Activated T-cell treated with anti-CD3 and anti-CD28 coated beads, Interleukin-2, amount 50 U/mL, for 4 hours (primary cell): ENCODE data around the gene DMD. TPM values are rescaled to one million over a fixed set of nuclear protein-coding genes. Genes with fewer than 3 reads are reported as not detected.

Experiments
- ATAC-seq, 2 donors: fragments of 200-7000 bp; cut with Tn5 transposase; one replicate each; pipeline ENCODE4 v1.10.0; 2021
- DNase-seq: peaks from one replicate; pipeline ENCODE4 v3.0.0-alpha.2; 2020
- H3K27me3 Mint-ChIP-seq: one replicate; pipeline ENCODE4 v1.8.0; 2021; ENCODE audit warnings: low read depth, mixed read lengths
- H3K36me3 Mint-ChIP-seq: one replicate; pipeline ENCODE4 v1.8.0; 2022; ENCODE audit warnings: mixed read lengths; ENCODE audit not compliant: insufficient read depth
- H3K4me1 Mint-ChIP-seq: one replicate; pipeline ENCODE4 v1.8.0; 2021; ENCODE audit warnings: low read depth, mixed read lengths
- H3K4me3 Mint-ChIP-seq: one replicate; pipeline ENCODE4 v1.8.0; 2021; ENCODE audit warnings: mild to moderate bottlenecking, moderate library complexity, mixed read lengths
- H3K9me3 Mint-ChIP-seq: one replicate; pipeline ENCODE4 v1.8.0; 2021; ENCODE audit warnings: mixed read lengths
- total RNA-seq, 3 donors: library from RNA; stranded (reverse); gene quantifications; one replicate each; pipeline ENCODE4 v1.2.1, GENCODE V29; 2021

DMD gene
- total RNA-seq, 3 donors from 2014 or later: 0.29 to 1.4 (median 0.40) TPM

GRCh38 chrX:31820430-31821210 lies 1390.7 kb downstream of the DMD start:
- no peaks in the 10 kb centered on the region for H3K36me3 Mint-ChIP-seq
- ATAC-seq (no peak), DNase-seq (no peak)
- H3K27me3 Mint-ChIP-seq: no peaks in the 10 kb centered on the region
- no peaks in the 10 kb centered on the region for H3K4me1 Mint-ChIP-seq
- H3K4me3 Mint-ChIP-seq: no peak overlapping the region
- no peaks in the 10 kb centered on the region for H3K9me3 Mint-ChIP-seq

GRCh38 chrX:31819455-31819854 lies 1391.9 kb downstream of the DMD start:
- Mint-ChIP-seq H3K27me3 (no peaks in the 10 kb centered on the region), H3K4me3 (no peak overlapping the region), H3K36me3 (no peaks in the 10 kb centered on the region), H3K4me1 (no peaks in the 10 kb centered on the region), H3K9me3 (no peaks in the 10 kb centered on the region)
- ATAC-seq: no peak
- DNase-seq: no peak

GRCh38 chrX:31811106-31811505 lies 1400.2 kb downstream of the DMD start:
- Mint-ChIP-seq H3K36me3 (no peaks in the 10 kb centered on the region), H3K4me1 (no peaks in the 10 kb centered on the region), H3K9me3 (peaks cover 3% of the 10 kb centered on the region), H3K27me3 (no peaks in the 10 kb centered on the region), H3K4me3 (no peak overlapping the region)
- no peak for ATAC-seq
- no peak for DNase-seq

- H3K4me1 Mint-ChIP-seq: no peaks in the 10 kb centered on the region
- DNase-seq (no peak), ATAC-seq (no peak)
- H3K9me3 Mint-ChIP-seq: peaks cover 3% of the 10 kb centered on the region
- H3K36me3 Mint-ChIP-seq: no peaks in the 10 kb centered on the region
- no peaks in the 10 kb centered on the region for H3K27me3 Mint-ChIP-seq
- H3K4me3 Mint-ChIP-seq: no peak overlapping the region
These were observed 1403.0 kb downstream of the DMD start for GRCh38 chrX:31808357-31808756.

GRCh38 chrX:31807165-31807564 lies 1404.2 kb downstream of the DMD start:
- no peaks in the 10 kb centered on the region for H3K4me1 Mint-ChIP-seq
- H3K9me3 Mint-ChIP-seq: no peaks in the 10 kb centered on the region
- H3K4me3 Mint-ChIP-seq: no peak overlapping the region
- H3K36me3 Mint-ChIP-seq: no peaks in the 10 kb centered on the region
- no peak for ATAC-seq
- H3K27me3 Mint-ChIP-seq: no peaks in the 10 kb centered on the region
- no peak for DNase-seq

- H3K9me3 Mint-ChIP-seq: no peaks in the 10 kb centered on the region
- no peaks in the 10 kb centered on the region for H3K36me3 Mint-ChIP-seq
- DNase-seq (no peak), ATAC-seq (no peak)
- no peaks in the 10 kb centered on the region for H3K4me1 Mint-ChIP-seq
- no peak overlapping the region for H3K4me3 Mint-ChIP-seq
- no peaks in the 10 kb centered on the region for H3K27me3 Mint-ChIP-seq
These were observed 1405.6 kb downstream of the DMD start for GRCh38 chrX:31805781-31806180.

- H3K4me3 Mint-ChIP-seq: no peak overlapping the region
- ATAC-seq: no peak
These were observed 1411.1 kb downstream of the DMD start for GRCh38 chrX:31800219-31800618.

GRCh38 chrX:31796624-31797023 lies 1414.7 kb downstream of the DMD start:
- no peak for DNase-seq
- H3K27me3 Mint-ChIP-seq: no peaks in the 10 kb centered on the region
- H3K9me3 Mint-ChIP-seq: no peaks in the 10 kb centered on the region
- H3K36me3 Mint-ChIP-seq: no peaks in the 10 kb centered on the region
- H3K4me1 Mint-ChIP-seq: no peaks in the 10 kb centered on the region
- H3K4me3 Mint-ChIP-seq: no peak overlapping the region
- no peak for ATAC-seq

More at GRCh38 chrX:31800219-31800618, 1411.1 kb downstream of the DMD start:
- DNase-seq: no peak
- no peaks in the 10 kb centered on the region for H3K36me3 Mint-ChIP-seq
- H3K9me3 Mint-ChIP-seq: no peaks in the 10 kb centered on the region
- H3K27me3 Mint-ChIP-seq: no peaks in the 10 kb centered on the region
- no peaks in the 10 kb centered on the region for H3K4me1 Mint-ChIP-seq

- H3K4me1 Mint-ChIP-seq: no peaks in the 10 kb centered on the region
These were observed 1463.9 kb downstream of the DMD start for GRCh38 chrX:31747411-31747810.

GRCh38 chrX:31743004-31743403 lies 1468.3 kb downstream of the DMD start:
- no peak overlapping the region for H3K4me3 Mint-ChIP-seq
- DNase-seq (no peak), ATAC-seq (no peak)
- peaks cover 10% of the 10 kb centered on the region for H3K9me3 Mint-ChIP-seq
- H3K4me1 Mint-ChIP-seq: no peaks in the 10 kb centered on the region
- no peaks in the 10 kb centered on the region for H3K36me3 Mint-ChIP-seq
- H3K27me3 Mint-ChIP-seq: no peaks in the 10 kb centered on the region

More at GRCh38 chrX:31747411-31747810, 1463.9 kb downstream of the DMD start:
- no peaks in the 10 kb centered on the region for H3K27me3 Mint-ChIP-seq
- DNase-seq (no peak), ATAC-seq (no peak)
- H3K4me3 Mint-ChIP-seq: no peak overlapping the region
- H3K9me3 Mint-ChIP-seq: peaks cover 4% of the 10 kb centered on the region
- no peaks in the 10 kb centered on the region for H3K36me3 Mint-ChIP-seq

GRCh38 chrX:31717474-31717873 lies 1493.9 kb downstream of the DMD start:
- no peaks in the 10 kb centered on the region for H3K9me3 Mint-ChIP-seq
- ATAC-seq (no peak), DNase-seq (no peak)
- H3K4me1 Mint-ChIP-seq: no peaks in the 10 kb centered on the region
- H3K27me3 Mint-ChIP-seq: no peaks in the 10 kb centered on the region
- no peak overlapping the region for H3K4me3 Mint-ChIP-seq
- no peaks in the 10 kb centered on the region for H3K36me3 Mint-ChIP-seq

- no peaks in the 10 kb centered on the region for H3K9me3 Mint-ChIP-seq
- no peak overlapping the region for H3K4me3 Mint-ChIP-seq
- no peaks in the 10 kb centered on the region for H3K27me3 Mint-ChIP-seq
- DNase-seq (no peak), ATAC-seq (no peak)
- H3K4me1 Mint-ChIP-seq: no peaks in the 10 kb centered on the region
- H3K36me3 Mint-ChIP-seq: no peaks in the 10 kb centered on the region
These were observed 1495.7 kb downstream of the DMD start for GRCh38 chrX:31715675-31716074.

GRCh38 chrX:31714797-31715196 lies 1496.6 kb downstream of the DMD start:
- H3K9me3 Mint-ChIP-seq: no peaks in the 10 kb centered on the region
- DNase-seq (no peak), ATAC-seq (no peak)
- no peak overlapping the region for H3K4me3 Mint-ChIP-seq
- H3K4me1 Mint-ChIP-seq: no peaks in the 10 kb centered on the region
- H3K27me3 Mint-ChIP-seq: no peaks in the 10 kb centered on the region
- no peaks in the 10 kb centered on the region for H3K36me3 Mint-ChIP-seq

GRCh38 chrX:31713120-31713519 lies 1498.2 kb downstream of the DMD start:
- DNase-seq (no peak), ATAC-seq (no peak)
- no peak overlapping the region for H3K4me3 Mint-ChIP-seq
- no peaks in the 10 kb centered on the region for H3K4me1 Mint-ChIP-seq
- no peaks in the 10 kb centered on the region for H3K36me3 Mint-ChIP-seq
- H3K9me3 Mint-ChIP-seq: no peaks in the 10 kb centered on the region
- H3K27me3 Mint-ChIP-seq: no peaks in the 10 kb centered on the region

- DNase-seq (no peak), ATAC-seq (no peak)
- no peaks in the 10 kb centered on the region for H3K9me3 Mint-ChIP-seq
- H3K27me3 Mint-ChIP-seq: no peaks in the 10 kb centered on the region
- H3K4me3 Mint-ChIP-seq: no peak overlapping the region
- no peaks in the 10 kb centered on the region for H3K36me3 Mint-ChIP-seq
- H3K4me1 Mint-ChIP-seq: no peaks in the 10 kb centered on the region
These were observed 1500.2 kb downstream of the DMD start for GRCh38 chrX:31711166-31711565.
